HG03460 (cell line): ENCODE results near the gene SCGB1A1.
"Not testable (repeated sequence)": the region's sequence is repeated elsewhere in the genome, so short reads cannot be mapped to it uniquely, and the experiment has no call there.

Experiments
- ATAC-seq: cut with Tn5 transposase; IDR thresholded peaks from one replicate; pipeline ENCODE4 v1.9.1; 2021; ENCODE audit not compliant: unreplicated experiment

The SCGB1A1 gene, protein sequence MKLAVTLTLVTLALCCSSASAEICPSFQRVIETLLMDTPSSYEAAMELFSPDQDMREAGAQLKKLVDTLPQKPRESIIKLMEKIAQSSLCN

DNA sequence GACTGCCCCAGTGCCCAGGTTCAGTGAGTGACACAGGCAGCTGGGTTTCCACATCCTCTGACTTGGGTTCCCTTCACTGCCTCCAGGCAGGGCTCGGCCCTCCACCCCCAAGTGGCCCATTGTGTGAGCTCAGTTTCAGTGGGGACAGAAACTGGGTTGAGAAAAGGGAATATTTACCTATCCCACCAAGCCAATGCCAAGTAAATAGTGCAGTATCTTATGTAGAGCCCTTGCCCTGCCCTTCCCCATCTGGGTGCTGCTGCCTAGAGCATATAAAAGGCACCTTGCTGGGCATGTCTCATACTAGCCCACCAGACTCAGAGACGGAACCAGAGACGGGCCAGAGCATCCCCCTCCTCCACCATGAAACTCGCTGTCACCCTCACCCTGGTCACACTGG, at the start of gene SCGB1A1:
SCGB1A1 (plus strand) TSS at position 301 of the 400 bp plus-strand sequence; CDS start at position 364, 63 bp downstream.
- no peak for ATAC-seq

DNA sequence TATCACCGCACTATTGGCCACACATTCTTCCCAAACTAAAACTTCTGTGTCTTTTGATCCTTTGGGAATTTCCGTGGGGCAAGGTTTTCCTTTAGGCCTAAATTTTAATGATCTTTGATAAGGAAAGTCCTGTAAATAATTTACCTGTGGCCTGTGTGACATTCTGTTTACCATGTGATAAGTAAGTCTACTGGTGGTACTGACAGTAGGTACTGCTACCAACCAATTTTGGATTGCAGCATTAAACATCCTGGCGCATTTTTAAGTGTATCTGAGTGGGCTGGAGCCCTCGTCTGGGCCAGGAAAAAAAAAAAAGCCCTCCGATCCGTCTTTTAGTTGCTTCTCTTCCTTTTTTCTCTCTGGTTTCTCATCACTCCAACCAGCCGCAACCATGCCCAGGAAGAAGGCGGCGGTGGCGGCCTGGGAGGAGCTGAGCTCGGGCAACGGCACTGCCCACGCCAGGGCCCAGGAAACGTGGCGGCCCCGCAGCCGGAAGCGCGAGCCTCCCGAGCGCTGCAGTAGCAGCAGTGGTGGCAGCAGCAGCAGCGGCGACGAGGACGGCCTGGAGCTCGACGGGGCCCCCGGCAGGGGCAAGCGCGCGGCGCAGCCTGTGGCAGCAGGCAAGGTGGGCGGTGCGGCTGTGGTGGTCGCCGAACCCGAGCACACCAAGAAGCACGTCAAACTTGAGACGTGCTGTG, 47.9 kb upstream of the SCGB1A1 start:
- ATAC-seq = no peak

DNA sequence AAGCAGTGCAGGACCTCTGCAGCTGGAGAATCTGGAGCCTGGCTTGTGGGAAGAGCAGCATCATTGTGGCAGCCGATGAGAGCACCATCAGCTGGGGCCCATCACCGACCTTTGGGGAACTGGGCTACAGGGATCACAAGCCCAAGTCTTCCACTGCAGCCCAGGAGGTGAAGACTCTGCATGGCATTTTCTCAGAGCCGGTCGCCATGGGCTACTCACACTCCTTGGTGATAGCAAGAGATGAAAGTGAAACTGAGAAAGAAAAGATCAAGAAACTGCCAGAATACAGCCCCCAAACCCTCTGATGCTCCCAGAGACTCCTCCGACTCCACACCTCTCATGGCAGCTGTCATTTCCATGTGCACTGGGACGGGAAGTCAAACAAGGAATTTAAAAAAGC, 46.0 kb upstream of the SCGB1A1 start:
- ATAC-seq = no peak

- no peak for ATAC-seq
Observed at GRCh38 chr11:62373464-62374119, 45.2 kb upstream of the SCGB1A1 start.

- ATAC-seq = no peak
Observed at GRCh38 chr11:62374801-62375200, 44.0 kb upstream of the SCGB1A1 start.

GRCh38 chr11:62378459-62379063, 40.3 kb upstream of the SCGB1A1 start:
- ATAC-seq = not testable (repeated sequence)

DNA sequence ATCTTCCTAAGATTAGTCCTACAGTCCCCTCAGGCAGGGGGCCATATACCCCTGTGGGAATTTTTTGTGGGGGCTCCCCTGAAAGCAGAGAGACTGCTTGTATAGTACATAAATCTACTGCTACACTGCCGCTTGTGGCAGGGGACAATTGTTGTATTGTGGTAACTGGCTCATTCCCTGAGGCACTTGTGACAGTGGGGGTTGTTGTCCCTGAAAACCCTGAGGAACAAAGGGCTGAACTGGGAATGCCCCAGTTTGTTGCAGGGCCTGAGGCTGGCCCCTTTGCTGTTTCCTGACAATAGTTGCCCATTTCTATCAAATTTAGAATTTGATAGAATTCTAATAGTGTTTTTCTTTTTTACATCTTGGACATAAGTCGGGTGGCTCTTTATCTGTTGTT, 39.2 kb upstream of the SCGB1A1 start:
- not testable (repeated sequence) for ATAC-seq

DNA sequence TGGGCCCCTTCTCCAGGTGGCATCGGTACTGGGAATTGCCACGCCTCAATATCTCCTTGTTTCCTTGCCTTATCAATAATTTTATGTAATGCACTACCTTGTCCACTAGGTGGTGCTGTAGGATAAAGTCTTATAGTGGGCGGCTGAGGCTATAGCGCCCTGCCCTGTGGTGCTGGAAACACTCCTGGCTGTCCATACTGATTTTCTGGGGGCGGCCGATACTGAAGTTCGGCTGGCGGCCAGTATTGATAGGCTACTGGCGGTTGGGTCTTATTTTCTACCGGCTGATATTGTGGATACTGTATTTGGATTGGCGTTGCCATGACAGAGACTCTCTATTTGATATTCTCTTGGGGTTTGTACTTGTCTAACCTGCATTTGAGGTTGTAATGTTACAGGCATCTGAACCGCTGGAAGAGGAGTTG, 38.0 kb upstream of the SCGB1A1 start:
- ATAC-seq = not testable (repeated sequence)

DNA sequence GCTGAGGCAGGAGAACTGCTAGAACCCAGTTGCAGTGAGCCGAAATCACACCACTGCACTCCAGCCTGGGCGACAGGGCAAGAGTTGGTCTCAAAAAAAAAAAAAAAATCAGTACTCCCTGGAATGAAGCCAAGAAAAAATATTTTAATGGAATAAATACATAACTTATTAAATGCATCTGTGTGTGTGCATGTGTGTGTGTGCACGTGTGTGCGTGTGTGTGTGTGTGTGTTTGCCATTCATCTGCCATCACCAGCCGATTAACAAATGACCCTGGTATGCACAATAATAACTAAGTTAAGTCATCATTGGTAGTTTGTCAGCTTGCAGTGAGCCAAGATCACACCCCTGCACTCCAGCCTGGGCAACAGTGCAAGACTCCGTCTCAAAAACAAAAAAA, 35.0 kb upstream of the SCGB1A1 start:
- no peak for ATAC-seq

- ATAC-seq = not testable (repeated sequence)
Observed at GRCh38 chr11:62386083-62386482, 32.8 kb upstream of the SCGB1A1 start.

- ATAC-seq = no peak
Observed at GRCh38 chr11:62387381-62387780, 31.5 kb upstream of the SCGB1A1 start.

DNA sequence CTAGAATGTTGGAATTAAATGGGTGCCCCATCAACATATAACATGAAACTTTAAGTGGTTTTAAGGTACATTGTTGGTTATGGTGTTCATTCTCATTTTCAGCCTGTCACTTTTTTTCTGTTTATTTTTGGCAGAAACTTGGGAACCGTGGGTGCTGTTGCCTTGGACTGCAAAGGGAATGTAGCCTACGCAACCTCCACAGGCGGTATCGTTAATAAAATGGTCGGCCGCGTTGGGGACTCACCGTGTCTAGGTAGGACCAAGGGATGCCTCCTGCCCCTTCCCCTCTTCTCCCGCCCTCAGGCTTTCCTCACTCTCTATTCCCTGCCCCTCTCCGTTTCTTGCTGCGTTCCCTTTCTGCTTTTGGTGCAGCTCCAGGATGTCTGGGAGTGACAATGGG, 29.8 kb upstream of the SCGB1A1 start:
- ATAC-seq = no peak

GRCh38 chr11:62390237-62390636, 28.6 kb upstream of the SCGB1A1 start:
- ATAC-seq = no peak

DNA sequence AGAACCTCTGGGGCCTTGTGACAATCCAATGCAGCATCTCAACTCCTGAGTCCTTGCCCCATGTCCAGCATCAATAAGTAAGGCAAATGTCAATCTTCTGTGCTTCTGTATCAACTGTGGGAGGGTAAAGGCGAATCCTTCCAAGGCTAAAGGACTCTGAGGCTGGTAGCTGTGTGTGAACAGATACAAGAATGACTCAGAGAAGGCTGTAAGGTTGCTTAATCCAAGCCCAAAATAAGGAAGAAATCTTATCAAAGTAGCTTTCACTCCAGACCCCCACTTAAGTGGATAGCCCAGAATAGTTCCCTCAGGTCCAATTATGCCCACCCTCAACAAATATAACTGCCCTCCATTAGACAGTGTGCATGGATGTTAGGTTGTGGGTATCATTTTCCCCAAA, 28.1 kb upstream of the SCGB1A1 start:
- no peak for ATAC-seq

GRCh38 chr11:62391642-62392425, 27.0 kb upstream of the SCGB1A1 start:
- ATAC-seq = no peak

DNA sequence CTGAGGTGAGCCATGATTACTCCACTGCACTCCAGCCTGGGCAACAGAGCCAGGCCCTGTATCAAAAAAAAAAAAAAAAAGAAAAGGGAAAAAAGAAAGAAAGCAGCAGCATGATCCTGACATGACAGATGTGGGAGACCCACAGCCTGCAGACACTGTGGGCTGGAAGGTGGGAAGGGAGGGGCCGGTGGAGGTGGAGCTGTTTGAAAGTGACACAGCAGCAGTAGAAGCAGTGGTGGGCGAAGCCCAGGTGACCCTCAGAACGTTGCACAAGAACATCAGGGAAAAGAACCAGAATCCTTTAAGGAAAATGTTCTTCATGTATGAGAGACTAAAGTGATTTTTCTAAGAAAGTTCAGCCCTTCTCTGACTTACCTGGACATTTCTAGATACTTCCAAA, 26.3 kb upstream of the SCGB1A1 start:
- no peak for ATAC-seq

- no peak for ATAC-seq
Observed at GRCh38 chr11:62393061-62393611, 25.7 kb upstream of the SCGB1A1 start.

DNA sequence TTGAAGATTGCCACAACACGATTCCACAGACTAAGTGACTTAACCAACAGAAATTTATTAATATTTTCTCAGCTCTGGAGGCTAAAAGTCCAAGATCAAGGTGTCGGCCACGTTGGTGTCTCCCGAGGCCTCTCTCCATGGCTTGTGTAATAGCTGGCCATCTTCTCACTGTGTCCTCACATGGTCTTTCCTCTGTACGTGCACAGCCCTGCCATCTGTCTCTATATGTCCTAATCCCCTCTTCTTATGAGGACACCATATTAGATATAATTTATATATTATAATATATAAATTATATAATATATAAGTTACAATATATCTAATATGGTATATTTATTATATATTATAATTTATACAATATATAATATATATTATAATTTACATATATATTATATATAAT, 25.1 kb upstream of the SCGB1A1 start:
- ATAC-seq = no peak

DNA sequence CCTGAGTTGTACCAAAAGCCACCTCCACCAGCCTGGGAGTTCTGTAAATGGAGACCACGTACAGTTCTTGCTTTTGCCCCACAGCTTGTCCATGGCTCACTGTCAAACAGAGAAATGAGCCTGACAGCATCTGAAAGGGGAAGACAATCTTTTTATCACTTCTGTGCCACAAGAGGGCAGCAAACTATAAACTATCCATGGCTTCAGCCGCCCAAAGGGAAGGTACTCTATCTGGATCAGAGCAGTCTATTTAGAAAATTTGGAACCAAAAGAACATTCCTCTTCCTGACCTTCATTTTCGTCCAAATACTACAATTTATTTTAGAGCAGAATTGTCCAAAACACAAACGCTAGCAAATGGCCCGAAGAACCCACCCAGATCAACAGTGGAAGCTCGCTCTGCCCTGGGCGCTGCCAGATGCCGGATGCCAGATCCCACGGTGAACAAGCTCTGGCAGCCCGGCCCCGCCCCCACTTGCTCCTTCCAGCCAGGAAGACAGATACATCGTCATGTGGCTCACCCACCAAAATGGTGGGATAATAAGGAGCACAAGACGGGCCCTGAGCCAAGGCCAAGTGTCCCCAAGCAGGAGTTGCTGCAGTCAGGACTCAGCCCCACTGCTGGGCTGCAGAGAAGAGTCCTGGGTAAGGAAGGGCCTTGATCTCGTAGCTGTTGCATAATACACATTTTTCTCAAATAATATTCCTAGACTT, 23.9 kb upstream of the SCGB1A1 start:
- no peak for ATAC-seq

- no peak for ATAC-seq
Observed at GRCh38 chr11:62395885-62396551, 22.8 kb upstream of the SCGB1A1 start.
